Measurements from ENCODE around the gene NRG3. TPM values are rescaled to one million over a fixed set of nuclear protein-coding genes. Genes with fewer than 3 reads are reported as not detected.

NRG3 gene
- total and polyA plus RNA-seq, 2 donors (not counting 1 experiment from before 2014, with no cell fraction given): 0.06 TPM; not detected in 1

DNA sequence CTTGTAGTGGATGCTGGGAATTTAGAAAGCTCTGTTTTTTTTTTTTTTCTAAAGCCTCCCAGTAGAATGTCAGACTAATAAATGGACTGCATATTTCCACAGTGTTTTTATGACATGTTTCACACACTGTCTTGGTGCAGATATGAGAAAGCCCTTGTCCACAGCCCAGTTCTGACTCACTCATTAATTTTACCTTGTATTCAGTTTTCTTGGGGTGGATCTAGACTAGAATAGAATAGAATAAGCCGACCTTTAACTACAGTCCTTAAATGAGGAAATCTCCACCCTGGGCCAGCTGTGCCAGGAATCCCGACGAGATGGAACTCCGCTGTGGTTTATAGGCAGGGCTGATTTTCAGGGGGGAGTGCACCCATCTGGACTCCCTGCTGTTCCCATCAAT, 274.7 kb downstream of the NRG3 start:
- Histone ChIP-seq H3K9me3 (ENCODE audit: control extremely low read depth in 1 of 3, control insufficient read depth in 2 of 3, insufficient read depth in 1 of 3, low read length in 2 of 3) (peaks cover 0 to 5% (median 0%) of the 10 kb centered on the region in 3 donors), H3K36me3 (replicated peaks in 1 of 2; ENCODE audit: control extremely low read depth in 1 of 2, control insufficient read depth in 1 of 2, extremely low read depth in 1 of 2, insufficient read depth in 2 of 2, low read length in 1 of 2) (no peaks in the 10 kb centered on the region), H3K9ac (ENCODE audit: low read length) (no peak overlapping the region), H3K27ac (ENCODE audit: low read length in 2 of 2) (no peak overlapping the region), H3K4me2 (replicated peaks; ENCODE audit: low read depth, low read length, poor library complexity, severe bottlenecking) (no peak overlapping the region), H3K4me1 (ENCODE audit: control insufficient read depth in 2 of 2, insufficient read depth in 2 of 2, low read length in 2 of 2) (no peaks in the 10 kb centered on the region), H3K79me2 (ENCODE audit: control insufficient read depth, insufficient read depth, low read length) (no peaks in the 10 kb centered on the region), H3K27me3 (replicated peaks in 1 of 4; ENCODE audit: control extremely low read depth in 1 of 4, control insufficient read depth in 3 of 4, insufficient read depth in 4 of 4, low read length in 3 of 4) (no peaks in the 10 kb centered on the region), H2AFZ (ENCODE audit: insufficient read depth, low read depth, low read length, poor library complexity, severe bottlenecking) (no peak overlapping the region), H4K20me1 (ENCODE audit: control insufficient read depth, insufficient read depth, low read length, poor library complexity, severe bottlenecking) (no peaks in the 10 kb centered on the region), H3K4me3 (ENCODE audit: control extremely low read depth in 1 of 5, extremely low read depth in 1 of 5, insufficient read depth in 1 of 5, low read depth in 2 of 5, low read length in 4 of 5) (no peak overlapping the region)
- POLR2A ChIA-PET: no interaction called here
- Mint-ChIP-seq H3K27me3 (no peaks in the 10 kb centered on the region), H3K4me3 (no peak overlapping the region), H3K9me3 (ENCODE audit: insufficient read depth) (no peaks in the 10 kb centered on the region), H3K27ac (no peak overlapping the region), H3K4me1 (no peaks in the 10 kb centered on the region)
- CTCF ChIA-PET: no interaction called here
- ATAC-seq (ENCODE audit: low read depth) (no peak), DNase-seq (no peak)
- no CpG with 5 or more reads among the region's 4 CpGs for WGBS (ENCODE audit: insufficient coverage)
- TF ChIP-seq, protein P1, sequence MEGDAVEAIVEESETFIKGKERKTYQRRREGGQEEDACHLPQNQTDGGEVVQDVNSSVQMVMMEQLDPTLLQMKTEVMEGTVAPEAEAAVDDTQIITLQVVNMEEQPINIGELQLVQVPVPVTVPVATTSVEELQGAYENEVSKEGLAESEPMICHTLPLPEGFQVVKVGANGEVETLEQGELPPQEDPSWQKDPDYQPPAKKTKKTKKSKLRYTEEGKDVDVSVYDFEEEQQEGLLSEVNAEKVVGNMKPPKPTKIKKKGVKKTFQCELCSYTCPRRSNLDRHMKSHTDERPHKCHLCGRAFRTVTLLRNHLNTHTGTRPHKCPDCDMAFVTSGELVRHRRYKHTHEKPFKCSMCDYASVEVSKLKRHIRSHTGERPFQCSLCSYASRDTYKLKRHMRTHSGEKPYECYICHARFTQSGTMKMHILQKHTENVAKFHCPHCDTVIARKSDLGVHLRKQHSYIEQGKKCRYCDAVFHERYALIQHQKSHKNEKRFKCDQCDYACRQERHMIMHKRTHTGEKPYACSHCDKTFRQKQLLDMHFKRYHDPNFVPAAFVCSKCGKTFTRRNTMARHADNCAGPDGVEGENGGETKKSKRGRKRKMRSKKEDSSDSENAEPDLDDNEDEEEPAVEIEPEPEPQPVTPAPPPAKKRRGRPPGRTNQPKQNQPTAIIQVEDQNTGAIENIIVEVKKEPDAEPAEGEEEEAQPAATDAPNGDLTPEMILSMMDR (IDR thresholded peaks at IDR 0.05): no peak
- no peak for TF ChIP-seq EZH2 (IDR thresholded peaks at IDR 0.05; ENCODE audit: borderline replicate concordance, insufficient read depth, low read depth, low read length, poor library complexity, severe bottlenecking)
- intact Hi-C loops (cut with micrococcal nuclease): no loop called here

GRCh38 chr10:82150123-82150900, 275.3 kb downstream of the NRG3 start:
- Mint-ChIP-seq H3K4me3 (no peak overlapping the region), H3K9me3 (ENCODE audit: insufficient read depth) (no peaks in the 10 kb centered on the region), H3K4me1 (no peaks in the 10 kb centered on the region), H3K27ac (no peak overlapping the region), H3K27me3 (no peaks in the 10 kb centered on the region)
- no peak overlapping the region for H3K9ac ChIP-seq (ENCODE audit: low read length)
- no peaks in the 10 kb centered on the region for H3K4me1 ChIP-seq (ENCODE audit: control insufficient read depth in 2 of 2, insufficient read depth in 2 of 2, low read length in 2 of 2)
- ATAC-seq (ENCODE audit: low read depth) (no peak), DNase-seq (no peak)
- H3K36me3 ChIP-seq (replicated peaks in 1 of 2; ENCODE audit: control extremely low read depth in 1 of 2, control insufficient read depth in 1 of 2, extremely low read depth in 1 of 2, insufficient read depth in 2 of 2, low read length in 1 of 2): no peaks in the 10 kb centered on the region
- no peak overlapping the region for H3K27ac ChIP-seq (ENCODE audit: low read length in 2 of 2)
- no peaks in the 10 kb centered on the region for H4K20me1 ChIP-seq (ENCODE audit: control insufficient read depth, insufficient read depth, low read length, poor library complexity, severe bottlenecking)
- H2AFZ ChIP-seq (ENCODE audit: insufficient read depth, low read depth, low read length, poor library complexity, severe bottlenecking): no peak overlapping the region
- H3K4me3 ChIP-seq (ENCODE audit: control extremely low read depth in 1 of 5, extremely low read depth in 1 of 5, insufficient read depth in 1 of 5, low read depth in 2 of 5, low read length in 4 of 5): no peak overlapping the region
- ChIA-PET CTCF (no interaction called here), POLR2A (no interaction called here)
- no peak overlapping the region for H3K4me2 ChIP-seq (replicated peaks; ENCODE audit: low read depth, low read length, poor library complexity, severe bottlenecking)
- H3K79me2 ChIP-seq (ENCODE audit: control insufficient read depth, insufficient read depth, low read length): no peaks in the 10 kb centered on the region
- 51% methylated on average over 5 of the region's 9 CpGs for WGBS (ENCODE audit: insufficient coverage)
- no peaks in the 10 kb centered on the region for H3K27me3 ChIP-seq (replicated peaks in 1 of 4; ENCODE audit: control extremely low read depth in 1 of 4, control insufficient read depth in 3 of 4, insufficient read depth in 4 of 4, low read length in 3 of 4)
- H3K9me3 ChIP-seq (ENCODE audit: control extremely low read depth in 1 of 3, control insufficient read depth in 2 of 3, insufficient read depth in 1 of 3, low read length in 2 of 3): peaks cover 0 to 5% (median 0%) of the 10 kb centered on the region in 3 donors
- intact Hi-C loops (cut with micrococcal nuclease): no loop called here
- TF ChIP-seq, protein P1 (IDR thresholded peaks at IDR 0.05): no peak
- no peak for TF ChIP-seq EZH2 (IDR thresholded peaks at IDR 0.05; ENCODE audit: borderline replicate concordance, insufficient read depth, low read depth, low read length, poor library complexity, severe bottlenecking)
